ENCODE data around the gene PNPLA6.

The PNPLA6 gene

DNA sequence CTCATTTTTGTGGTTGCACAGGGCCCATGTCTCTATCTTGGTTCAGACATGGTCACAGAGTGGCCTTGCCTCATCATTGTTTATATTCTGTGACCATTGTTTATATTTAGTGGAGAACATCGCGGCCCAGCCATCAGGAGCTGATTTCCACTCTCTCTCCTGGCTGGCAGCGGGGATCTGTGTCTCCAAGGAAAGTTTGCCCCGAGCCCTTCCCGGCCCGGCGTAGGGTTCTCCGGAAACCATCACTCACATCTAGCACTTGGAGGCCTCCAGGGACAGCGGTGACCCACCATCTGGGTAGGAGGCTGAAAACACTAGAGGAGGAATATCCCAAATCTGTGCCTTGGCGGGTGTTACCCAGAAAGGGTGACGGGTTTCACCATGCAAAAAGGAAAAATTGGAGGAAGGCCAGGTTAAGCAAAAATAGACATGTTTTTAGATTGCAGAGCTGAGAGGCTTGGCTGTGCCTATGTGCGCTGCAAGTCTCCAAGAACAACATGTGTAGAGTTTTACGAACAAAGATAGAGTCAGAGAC is 20.3 kb upstream of the PNPLA6 start:
- in situ Hi-C loops (cut with MboI; ENCODE audit: low sequenced_read_pairs) = no loop called here

DNA sequence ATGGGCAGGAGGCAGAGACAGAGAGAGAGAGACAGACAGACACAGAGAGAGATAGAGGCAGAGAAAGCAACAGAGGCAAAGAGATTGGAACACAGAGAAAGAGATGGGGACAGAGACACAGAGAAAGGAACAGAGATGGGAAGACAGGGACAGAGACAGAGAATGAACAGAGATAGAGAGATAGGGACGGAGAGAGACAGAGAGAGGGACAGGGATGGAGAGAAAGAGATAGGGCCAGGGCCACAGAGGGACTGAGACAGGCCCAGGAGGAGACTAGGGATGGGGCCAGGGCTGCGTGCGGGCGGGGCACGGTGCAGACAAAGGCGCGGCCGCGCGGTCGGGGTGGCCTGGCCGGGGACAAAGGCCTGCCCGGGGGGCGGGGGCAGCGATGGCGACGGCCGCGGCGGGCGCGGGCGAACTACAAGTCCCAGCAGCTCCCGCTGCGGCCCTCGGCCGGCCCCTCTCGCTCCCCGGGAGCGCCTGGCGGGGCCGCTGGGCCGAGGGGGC is 19.8 kb upstream of the PNPLA6 start, which contains the start of gene ZNF358:
TSS of gene ZNF358 (plus strand) at position 459 of the 507 bp plus-strand sequence. CDS start 3,140 bp downstream, outside the sequence.
- in situ Hi-C loops (cut with MboI; ENCODE audit: low sequenced_read_pairs) = no loop called here

DNA sequence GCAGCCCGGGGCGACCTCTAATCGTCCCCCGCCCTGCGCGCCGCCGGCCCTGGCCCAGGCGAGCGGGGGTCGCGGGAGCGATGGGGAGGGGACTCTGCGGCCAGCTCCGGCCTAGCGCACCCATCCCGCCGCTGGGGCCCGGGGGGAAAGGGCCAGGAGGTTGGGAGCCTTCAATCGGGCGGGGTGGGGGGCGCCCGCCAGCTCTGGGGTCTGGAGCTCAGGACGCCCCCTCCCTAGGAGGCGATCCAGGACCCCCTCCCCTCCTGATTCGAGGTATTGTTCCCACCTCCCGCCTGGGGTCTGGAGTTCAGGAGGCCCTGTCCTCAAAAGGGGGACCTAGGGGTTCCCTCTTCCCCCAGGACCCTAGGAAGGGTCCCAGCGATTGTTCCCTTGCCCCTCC is 19.2 kb upstream of the PNPLA6 start:
- in situ Hi-C loops (cut with MboI; ENCODE audit: low sequenced_read_pairs) = no loop called here

DNA sequence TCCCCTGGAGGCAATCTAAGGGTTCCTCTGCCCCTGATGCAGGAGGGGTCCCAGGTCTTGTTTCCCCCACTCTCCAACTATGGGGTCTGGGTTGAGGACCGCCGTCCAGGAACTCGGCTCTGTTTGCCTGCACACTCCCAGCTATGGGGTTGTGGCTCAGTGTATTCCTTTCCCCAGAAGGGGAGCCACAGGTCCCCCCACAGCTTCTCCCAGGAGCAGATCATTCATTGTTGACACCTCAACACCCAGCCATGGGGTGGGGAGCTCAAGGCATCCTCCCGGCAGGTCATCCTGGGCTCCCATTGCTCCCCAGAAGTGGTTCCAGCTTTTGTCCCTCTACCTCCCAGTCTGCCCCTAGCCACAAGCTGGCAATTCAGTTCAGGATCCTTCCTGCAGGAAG is 18.6 kb upstream of the PNPLA6 start:
- in situ Hi-C loops (cut with MboI; ENCODE audit: low sequenced_read_pairs) = no loop called here

DNA sequence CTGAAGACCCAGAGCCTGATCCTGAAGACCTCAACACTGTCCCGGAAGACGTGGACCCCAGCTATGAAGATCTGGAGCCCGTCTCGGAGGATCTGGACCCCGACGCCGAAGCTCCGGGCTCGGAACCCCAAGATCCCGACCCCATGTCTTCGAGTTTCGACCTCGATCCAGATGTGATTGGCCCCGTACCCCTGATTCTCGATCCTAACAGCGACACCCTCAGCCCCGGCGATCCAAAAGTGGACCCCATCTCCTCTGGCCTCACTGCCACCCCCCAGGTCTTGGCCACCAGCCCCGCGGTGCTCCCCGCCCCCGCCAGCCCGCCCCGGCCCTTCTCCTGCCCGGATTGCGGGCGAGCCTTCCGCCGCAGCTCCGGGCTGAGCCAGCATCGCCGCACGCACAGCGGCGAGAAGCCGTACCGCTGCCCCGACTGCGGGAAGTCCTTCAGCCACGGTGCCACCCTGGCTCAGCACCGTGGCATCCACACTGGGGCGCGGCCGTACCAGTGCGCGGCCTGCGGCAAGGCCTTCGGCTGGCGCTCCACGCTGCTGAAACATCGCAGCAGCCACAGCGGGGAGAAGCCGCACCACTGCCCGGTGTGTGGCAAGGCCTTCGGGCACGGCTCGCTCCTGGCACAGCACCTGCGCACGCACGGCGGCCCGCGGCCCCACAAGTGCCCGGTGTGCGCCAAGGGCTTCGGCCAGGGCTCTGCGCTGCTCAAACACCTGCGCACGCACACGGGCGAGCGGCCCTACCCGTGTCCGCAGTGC is 16.0 kb upstream of the PNPLA6 start:
- in situ Hi-C loops (cut with MboI; ENCODE audit: low sequenced_read_pairs) = no loop called here

DNA sequence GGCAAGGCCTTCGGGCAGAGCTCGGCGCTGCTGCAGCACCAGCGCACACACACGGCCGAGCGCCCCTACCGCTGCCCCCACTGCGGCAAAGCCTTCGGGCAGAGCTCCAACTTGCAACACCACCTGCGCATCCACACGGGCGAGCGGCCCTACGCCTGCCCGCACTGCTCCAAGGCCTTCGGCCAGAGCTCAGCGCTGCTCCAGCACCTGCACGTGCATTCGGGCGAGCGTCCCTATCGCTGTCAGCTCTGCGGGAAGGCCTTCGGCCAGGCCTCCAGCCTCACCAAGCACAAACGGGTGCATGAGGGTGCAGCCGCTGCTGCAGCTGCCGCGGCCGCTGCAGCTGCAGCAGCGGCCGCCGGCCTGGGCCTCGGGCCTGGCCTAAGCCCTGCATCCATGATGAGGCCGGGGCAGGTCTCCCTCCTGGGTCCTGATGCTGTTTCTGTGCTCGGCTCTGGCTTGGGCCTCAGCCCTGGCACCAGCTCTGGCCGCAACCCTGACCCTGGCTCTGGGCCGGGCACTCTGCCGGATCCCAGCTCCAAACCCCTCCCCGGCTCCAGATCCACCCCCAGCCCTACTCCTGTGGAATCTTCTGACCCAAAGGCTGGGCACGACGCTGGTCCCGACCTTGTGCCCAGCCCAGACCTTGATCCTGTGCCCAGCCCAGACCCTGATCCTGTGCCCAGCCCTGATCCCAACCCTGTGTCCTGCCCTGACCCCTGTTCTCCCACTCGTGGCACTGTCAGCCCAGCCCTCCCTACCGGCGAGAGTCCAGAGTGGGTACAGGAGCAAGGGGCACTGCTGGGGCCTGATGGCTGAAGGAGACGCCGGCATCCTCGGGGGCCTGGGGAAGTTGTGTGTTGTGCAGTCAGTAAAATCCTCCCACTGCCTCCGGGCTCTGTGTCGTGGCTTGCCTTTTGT is 15.1 kb upstream of the PNPLA6 start:
- in situ Hi-C loops (cut with MboI; ENCODE audit: low sequenced_read_pairs) = no loop called here

DNA sequence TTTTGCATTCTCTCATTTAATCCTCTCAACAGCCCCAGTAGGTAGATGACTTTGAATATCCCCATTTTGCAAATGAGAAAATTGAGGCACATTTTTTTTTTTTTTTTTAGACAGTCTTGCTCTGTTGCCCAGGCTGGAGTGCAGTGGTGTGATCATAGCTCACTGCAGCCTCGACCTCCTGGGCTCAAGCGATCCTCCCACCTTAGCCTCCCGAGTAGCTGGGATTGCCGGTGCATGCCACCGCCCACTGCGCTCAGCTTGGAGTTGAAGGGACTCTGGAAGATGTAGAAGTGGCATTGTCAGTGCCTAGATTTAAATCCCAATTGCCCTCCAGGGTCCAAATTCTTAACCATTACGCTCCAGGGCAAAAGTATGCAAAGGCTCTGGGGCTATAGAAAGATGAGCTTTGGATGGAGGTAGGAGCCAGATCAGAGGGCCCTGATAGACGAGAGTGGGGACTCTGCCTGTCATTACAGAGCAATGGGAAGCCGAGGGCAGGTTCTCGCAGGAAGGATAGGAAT is 13.9 kb upstream of the PNPLA6 start:
- in situ Hi-C loops (cut with MboI; ENCODE audit: low sequenced_read_pairs) = no loop called here

DNA sequence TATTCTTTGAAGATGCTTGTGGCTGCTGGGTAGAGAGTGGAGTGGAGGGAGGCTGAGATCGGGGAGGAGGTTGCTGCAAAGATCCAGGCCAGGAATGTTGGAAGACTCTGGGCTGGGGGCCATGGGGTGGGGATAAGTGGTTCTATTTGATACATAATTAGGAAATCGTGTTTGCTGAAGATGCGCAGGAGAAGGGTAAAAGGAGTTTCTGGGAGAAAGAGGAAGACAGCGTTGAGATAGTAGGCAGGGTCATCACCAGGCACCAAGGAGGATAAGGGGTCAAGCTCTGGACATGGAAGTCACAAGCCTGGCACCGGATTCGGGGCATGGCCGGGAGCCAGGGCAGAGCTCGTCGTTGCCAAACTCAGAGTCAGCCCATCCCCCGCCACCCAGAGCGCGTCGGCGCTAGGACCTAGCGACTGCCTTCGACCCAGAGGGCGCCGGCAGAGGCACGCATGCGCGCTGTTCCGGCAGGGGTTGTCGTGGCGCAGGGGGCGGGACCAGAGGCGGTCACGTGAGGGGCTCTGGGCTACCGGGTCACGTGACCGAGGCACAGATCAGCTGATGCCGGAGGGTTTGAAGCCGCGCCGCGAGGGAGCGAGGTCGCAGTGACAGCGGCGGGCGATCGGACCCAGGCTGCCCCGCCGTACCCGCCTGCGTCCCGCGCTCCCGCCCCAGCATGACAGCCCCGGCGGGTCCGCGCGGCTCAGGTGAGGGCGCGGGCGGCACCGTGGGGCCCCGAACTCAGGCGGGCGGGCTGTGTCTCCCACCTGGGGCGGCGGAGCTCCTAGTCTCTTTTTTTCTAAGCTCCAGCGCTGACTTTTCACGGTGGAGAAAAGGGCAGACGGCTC is 13.2 kb upstream of the PNPLA6 start, which contains the start of gene MCOLN1:
TSS of gene MCOLN1 (plus strand) at position 553 of the 851 bp plus-strand sequence. CDS start at position 680, 127 bp downstream.
- in situ Hi-C loops (cut with MboI; ENCODE audit: low sequenced_read_pairs) = no loop called here

DNA sequence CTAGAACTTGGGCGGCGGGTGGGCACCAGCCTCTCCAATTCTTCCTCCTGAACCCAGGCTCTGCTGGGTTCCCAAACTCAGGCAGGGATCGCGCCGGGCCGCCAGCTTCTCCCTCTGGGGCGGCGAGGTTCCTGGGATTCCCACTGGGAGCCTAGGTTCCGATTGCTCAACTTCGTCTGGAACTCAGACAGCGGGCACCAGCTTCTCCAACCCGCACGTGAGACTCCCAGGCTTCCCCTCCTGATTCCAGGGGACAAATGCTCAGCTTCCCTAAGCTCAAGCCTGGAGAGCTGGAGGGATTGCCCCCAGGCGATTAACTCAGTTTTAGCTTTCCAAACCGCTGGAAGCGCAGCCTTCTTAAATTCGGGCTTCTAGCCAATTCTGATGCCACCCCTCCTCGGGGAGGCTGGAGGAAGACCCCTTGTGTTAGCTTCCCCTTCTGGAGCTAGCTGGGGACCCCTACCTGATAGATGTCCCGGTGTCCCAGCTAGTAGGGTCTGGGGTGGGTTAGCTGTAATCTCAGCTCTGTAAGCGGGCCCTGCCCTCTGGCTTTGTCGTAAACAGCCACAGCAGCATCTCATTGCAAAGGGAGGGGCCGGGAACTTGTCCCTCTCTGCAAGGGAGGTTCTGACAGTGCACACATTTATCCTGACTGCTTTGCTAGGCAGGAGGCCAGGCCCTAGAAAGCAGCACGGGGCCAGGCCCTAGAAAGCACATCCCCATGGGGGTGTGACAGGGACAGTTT is 12.4 kb upstream of the PNPLA6 start:
- in situ Hi-C loops (cut with MboI; ENCODE audit: low sequenced_read_pairs) = no loop called here

DNA sequence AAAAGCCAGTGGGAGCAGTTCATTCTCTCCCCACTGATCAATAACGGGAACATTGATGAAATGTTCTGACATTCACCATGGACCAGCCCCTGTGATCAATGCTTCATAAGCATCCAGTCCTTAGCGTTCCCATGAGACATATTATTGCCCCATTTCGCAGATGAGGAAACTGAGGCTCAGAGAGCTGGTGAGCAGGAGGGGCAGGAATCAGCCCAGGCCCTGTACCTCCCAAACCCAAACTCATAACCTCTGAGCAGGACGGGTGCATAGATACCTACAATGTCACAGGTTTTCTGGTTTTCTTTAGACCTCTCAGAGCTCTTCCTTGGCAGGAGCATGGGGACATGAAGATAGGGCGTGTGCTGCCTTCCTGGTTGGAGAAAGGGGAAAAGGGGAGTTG is 11.0 kb upstream of the PNPLA6 start:
- in situ Hi-C loops (cut with MboI; ENCODE audit: low sequenced_read_pairs) = no loop called here

DNA sequence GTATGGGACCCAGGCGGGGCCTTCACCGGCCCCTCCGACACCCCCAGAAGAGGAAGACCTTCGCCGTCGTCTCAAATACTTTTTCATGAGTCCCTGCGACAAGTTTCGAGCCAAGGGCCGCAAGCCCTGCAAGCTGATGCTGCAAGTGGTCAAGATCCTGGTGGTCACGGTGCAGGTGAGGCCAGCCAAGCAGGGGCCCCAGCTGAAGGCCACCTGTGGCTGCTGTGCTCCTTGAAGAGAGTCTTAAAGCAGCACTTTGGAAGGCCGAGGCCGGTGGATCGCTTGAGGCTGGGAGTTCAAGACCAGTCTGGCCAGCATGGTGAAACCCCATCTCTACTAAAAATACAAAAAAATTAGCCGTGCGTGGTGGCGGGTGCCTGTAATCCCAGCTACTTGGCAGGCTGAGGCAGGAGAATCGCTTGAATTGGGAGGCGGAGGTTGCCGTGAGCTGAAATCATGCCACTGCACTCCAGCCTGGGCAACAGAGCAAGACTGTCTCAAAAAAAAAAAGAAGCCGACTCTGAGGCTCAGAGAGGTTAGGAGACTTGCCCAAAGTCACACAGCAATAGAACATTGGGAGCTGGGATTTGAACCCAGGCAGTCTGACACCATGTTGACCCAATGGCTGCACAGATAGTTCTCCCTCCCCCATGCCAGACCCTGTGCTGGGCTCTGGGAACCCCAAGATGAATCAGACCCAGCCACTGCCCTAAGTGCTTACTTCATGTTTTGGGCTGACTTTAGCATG is 10.4 kb upstream of the PNPLA6 start:
- in situ Hi-C loops (cut with MboI; ENCODE audit: low sequenced_read_pairs) = no loop called here

DNA sequence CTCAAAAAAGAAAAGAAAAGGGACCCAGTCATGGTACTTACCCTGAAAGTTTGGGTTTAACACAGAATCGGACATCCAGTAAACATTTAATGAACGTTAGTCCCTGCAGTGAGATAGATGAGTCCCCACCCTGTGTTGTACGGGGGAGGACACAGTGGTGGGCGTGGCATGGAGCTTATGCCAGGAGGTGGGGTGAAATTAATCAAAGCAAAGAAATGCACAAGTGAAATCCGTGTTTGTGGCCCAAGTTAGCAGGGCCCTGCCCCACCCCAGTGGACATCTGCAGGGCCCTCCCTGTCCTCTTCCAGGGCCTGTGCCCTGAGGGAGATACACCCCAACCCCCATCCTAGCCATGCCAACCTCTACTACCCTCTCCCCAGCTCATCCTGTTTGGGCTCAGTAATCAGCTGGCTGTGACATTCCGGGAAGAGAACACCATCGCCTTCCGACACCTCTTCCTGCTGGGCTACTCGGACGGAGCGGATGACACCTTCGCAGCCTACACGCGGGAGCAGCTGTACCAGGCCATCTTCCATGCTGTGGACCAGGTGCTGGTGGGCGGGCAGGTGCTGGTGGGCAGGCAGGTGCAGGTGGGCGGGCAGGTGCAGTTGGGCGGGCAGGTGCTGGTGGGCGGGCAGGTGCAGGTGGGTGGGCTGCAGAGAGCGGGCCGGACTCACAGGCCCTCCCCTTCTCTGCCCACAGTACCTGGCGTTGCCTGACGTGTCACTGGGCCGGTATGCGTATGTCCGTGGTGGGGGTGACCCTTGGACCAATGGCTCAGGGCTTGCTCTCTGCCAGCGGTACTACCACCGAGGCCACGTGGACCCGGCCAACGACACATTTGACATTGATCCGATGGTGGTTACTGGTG is 9.2 kb upstream of the PNPLA6 start:
- in situ Hi-C loops (cut with MboI; ENCODE audit: low sequenced_read_pairs) = no loop called here

DNA sequence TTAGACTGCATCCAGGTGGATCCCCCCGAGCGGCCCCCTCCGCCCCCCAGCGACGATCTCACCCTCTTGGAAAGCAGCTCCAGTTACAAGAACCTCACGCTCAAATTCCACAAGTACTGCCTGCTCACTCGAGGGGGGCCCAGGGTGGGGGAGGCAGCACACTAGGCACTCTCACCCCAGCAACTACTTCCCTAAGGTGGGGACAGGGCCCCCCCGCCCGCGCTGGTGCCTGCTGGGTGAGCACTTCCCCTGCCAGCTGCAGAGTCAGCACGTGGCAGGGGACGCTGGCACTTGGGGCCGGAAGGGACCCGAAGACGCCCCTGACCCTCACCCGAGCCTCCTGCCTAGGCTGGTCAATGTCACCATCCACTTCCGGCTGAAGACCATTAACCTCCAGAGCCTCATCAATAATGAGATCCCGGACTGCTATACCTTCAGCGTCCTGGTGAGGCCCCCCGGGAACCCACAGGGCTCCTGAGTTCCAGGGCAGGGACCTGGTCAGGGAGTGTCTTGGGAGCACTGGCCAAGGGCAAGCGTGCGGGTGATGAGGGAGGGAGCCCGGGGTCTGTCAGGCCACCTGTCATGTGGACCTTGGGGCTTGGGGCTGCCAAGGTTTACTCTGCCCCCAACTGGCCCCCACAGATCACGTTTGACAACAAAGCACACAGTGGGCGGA is 7.9 kb upstream of the PNPLA6 start:
- in situ Hi-C loops (cut with MboI; ENCODE audit: low sequenced_read_pairs) = no loop called here

DNA sequence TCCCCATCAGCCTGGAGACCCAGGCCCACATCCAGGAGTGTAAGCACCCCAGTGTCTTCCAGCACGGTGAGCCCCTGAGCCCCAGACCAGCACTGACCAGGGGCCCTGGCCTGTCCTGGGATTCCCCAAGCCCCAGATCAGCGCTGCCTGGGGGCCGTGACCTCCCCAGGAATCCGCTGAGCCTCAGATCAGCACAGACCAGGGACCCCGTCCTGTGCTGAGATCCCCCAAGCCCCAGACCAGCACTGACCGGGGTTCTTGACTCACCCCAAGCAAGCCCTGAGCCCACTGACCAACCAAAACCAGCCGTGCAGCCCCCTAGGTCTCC is 7.4 kb upstream of the PNPLA6 start:
- in situ Hi-C loops (cut with MboI; ENCODE audit: low sequenced_read_pairs) = no loop called here

DNA sequence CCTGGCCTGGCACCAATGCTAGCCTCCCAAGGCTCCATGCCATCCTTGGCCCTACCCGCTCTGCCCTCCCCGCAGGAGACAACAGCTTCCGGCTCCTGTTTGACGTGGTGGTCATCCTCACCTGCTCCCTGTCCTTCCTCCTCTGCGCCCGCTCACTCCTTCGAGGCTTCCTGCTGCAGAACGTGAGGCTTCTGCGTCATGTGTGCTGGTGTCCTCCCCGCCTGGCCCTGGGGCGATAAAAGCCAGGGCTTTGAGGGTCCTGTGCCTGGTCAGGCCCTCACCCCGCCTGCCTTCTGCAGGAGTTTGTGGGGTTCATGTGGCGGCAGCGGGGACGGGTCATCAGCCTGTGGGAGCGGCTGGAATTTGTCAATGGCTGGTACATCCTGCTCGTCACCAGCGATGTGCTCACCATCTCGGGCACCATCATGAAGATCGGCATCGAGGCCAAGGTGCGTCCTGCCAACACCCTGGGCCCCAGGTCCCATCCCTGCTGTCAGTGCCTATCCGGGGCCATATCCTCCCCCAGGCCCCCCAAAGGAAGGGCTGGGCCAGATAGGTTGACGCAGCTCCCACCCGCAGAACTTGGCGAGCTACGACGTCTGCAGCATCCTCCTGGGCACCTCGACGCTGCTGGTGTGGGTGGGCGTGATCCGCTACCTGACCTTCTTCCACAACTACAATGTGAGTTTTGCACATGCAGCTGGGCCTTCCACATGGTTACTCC is 6.8 kb upstream of the PNPLA6 start:
- in situ Hi-C loops (cut with MboI; ENCODE audit: low sequenced_read_pairs) = no loop called here

DNA sequence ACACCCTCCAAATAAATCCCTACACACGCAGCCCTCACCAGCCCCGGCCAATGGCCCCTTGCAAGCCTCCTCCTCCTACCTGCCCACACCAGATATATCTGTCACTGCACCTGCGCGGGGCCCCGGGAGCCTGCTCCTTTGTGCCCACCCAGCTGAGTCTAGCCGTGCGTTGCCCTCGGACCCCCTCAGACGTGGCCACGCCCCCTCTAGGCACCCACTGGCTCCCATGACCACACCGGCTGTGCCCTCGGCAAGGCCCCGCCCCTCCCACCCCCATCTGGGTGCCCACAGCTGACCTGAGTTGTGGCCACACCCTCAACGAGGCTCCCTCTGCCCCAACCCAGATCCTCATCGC is 6.3 kb upstream of the PNPLA6 start:
- in situ Hi-C loops (cut with MboI; ENCODE audit: low sequenced_read_pairs) = no loop called here
